Smooth muscle cell (in vitro differentiated cells): Measurements from ENCODE around the gene GTSF1L. TPM values are rescaled to one million over a fixed set of nuclear protein-coding genes. Genes with fewer than 3 reads are reported as not detected.

ENCODE experiments used
- DNase-seq: peaks from one replicate; lab custom pipeline; 2025; ENCODE audit not compliant: unreplicated experiment; lab: John Stamatoyannopoulos, UW
- H2AFZ ChIP-seq: fragments of 200-600 bp; sonication (generic); 2 replicates; pipeline ENCODE4 v1.6.0; 2016; ENCODE audit warnings: antibody characterized with exemption, low read depth, mild to moderate bottlenecking
- H3F3A ChIP-seq: fragments of 200-600 bp; sonication (generic); 2 replicates; pipeline ENCODE4 v1.6.0; 2017; ENCODE audit warnings: antibody characterized with exemption, low read depth
- H3K27ac ChIP-seq: fragments of 200-600 bp; sonication (generic); 2 replicates; pipeline ENCODE4 v1.5.1; 2016; ENCODE audit warnings: low read depth, mild to moderate bottlenecking
- H3K27me3 ChIP-seq: fragments of 200-600 bp; sonication (generic); 2 replicates; pipeline ENCODE4 v1.6.1; 2016; ENCODE audit warnings: low read depth, mild to moderate bottlenecking
- H3K36me3 ChIP-seq: fragments of 200-600 bp; sonication (generic); 2 replicates; pipeline ENCODE4 v1.5.1; 2016; ENCODE audit warnings: low read depth
- H3K4me1 ChIP-seq: fragments of 200-600 bp; sonication (generic); 2 replicates; pipeline ENCODE4 v1.5.1; 2016; ENCODE audit warnings: low read depth
- H3K4me2 ChIP-seq: fragments of 200-600 bp; sonication (generic); 2 replicates; pipeline ENCODE4 v1.6.0; 2016; ENCODE audit warnings: mild to moderate bottlenecking
- H3K4me3 ChIP-seq: fragments of 200-600 bp; sonication (generic); 2 replicates; pipeline ENCODE4 v1.5.1; 2016; ENCODE audit warnings: mild to moderate bottlenecking
- H3K79me2 ChIP-seq: fragments of 200-600 bp; sonication (generic); 2 replicates; pipeline ENCODE4 v1.6.0; 2016; ENCODE audit warnings: low read depth, mild to moderate bottlenecking
- H3K9ac ChIP-seq: fragments of 200-600 bp; sonication (generic); 2 replicates; pipeline ENCODE4 v1.6.0; 2016; ENCODE audit warnings: low read depth
- H3K9me3 ChIP-seq: fragments of 200-600 bp; sonication (generic); replicated peaks from 2 replicates; pipeline ENCODE4 v1.5.1; 2016; ENCODE audit warnings: low read depth
- H4K20me1 ChIP-seq: fragments of 200-600 bp; sonication (generic); 2 replicates; pipeline ENCODE4 v1.6.0; 2016; ENCODE audit warnings: low read depth
- CTCF ChIP-seq: fragments of 200-600 bp; sonication (generic); IDR thresholded peaks from 2 replicates; pipeline ENCODE4 v1.5.1; 2017; ENCODE audit warnings: borderline replicate concordance, mild to moderate bottlenecking, antibody characterized with exemption; ENCODE audit not compliant: insufficient read depth, poor library complexity, severe bottlenecking
- WGBS: methylation state at CpG from one replicate; pipeline ENCODE4 v1.1.7; 2016; ENCODE audit warnings: low lambda C conversion rate; 5-methylcytosine and 5-hydroxymethylcytosine counted together
- polyA plus RNA-seq: library from polyadenylated mRNA; unstranded; fragments of >200 nt; fragmentation: Nextera tagmentation; extraction: Ambion mirVana; gene quantifications from 2 replicates; pipeline ENCODE4 v1.2.1, GENCODE V29; 2016
- total RNA-seq: library from RNA; depleted of rRNA; stranded (reverse); fragments of >200 nt; gene quantifications from 2 replicates; pipeline ENCODE4 v1.2.3, GENCODE V29; 2014

The GTSF1L gene
- total and polyA plus RNA-seq, 2 experiments from 2014 or later = not detected

- Histone ChIP-seq H3K9ac (no peak overlapping the region), H3F3A (no peaks in the 10 kb centered on the region), H2AFZ (no peak overlapping the region), H3K27me3 (no peaks in the 10 kb centered on the region), H3K9me3 (no peaks in the 10 kb centered on the region), H3K36me3 (no peaks in the 10 kb centered on the region), H3K4me1 (no peaks in the 10 kb centered on the region), H4K20me1 (no peaks in the 10 kb centered on the region), H3K79me2 (no peaks in the 10 kb centered on the region), H3K27ac (no peak overlapping the region), H3K4me2 (no peak overlapping the region), H3K4me3 (no peak overlapping the region)
- no peak for DNase-seq
- 100% methylated on average over 1 of the region's 1 CpG for WGBS
- no peak for TF ChIP-seq CTCF
These were observed 1.3 kb upstream of the GTSF1L start for GRCh38 chr20:43727980-43728590.

GRCh38 chr20:43726333-43726732, 469 bp downstream of the GTSF1L start:
- Histone ChIP-seq H3K9me3 (no peaks in the 10 kb centered on the region), H3K36me3 (no peaks in the 10 kb centered on the region), H4K20me1 (no peaks in the 10 kb centered on the region), H3K79me2 (no peaks in the 10 kb centered on the region), H3K9ac (no peak overlapping the region), H3F3A (no peaks in the 10 kb centered on the region), H2AFZ (no peak overlapping the region), H3K4me3 (no peak overlapping the region), H3K27ac (no peak overlapping the region), H3K4me1 (no peaks in the 10 kb centered on the region), H3K27me3 (no peaks in the 10 kb centered on the region), H3K4me2 (no peak overlapping the region)
- TF ChIP-seq CTCF = no peak
- 84% methylated on average over 10 of the region's 10 CpGs for WGBS
- DNase-seq = no peak

- Histone ChIP-seq H3K4me2 (no peak overlapping the region), H3K4me3 (no peak overlapping the region), H3K9me3 (no peaks in the 10 kb centered on the region), H3K79me2 (no peaks in the 10 kb centered on the region), H3K27ac (no peak overlapping the region), H3F3A (no peaks in the 10 kb centered on the region), H3K27me3 (no peaks in the 10 kb centered on the region), H3K36me3 (no peaks in the 10 kb centered on the region), H3K4me1 (no peaks in the 10 kb centered on the region), H2AFZ (no peak overlapping the region), H4K20me1 (no peaks in the 10 kb centered on the region), H3K9ac (no peak overlapping the region)
- no peak for TF ChIP-seq CTCF
- DNase-seq = no peak
- WGBS = 92% methylated on average over 2 of the region's 2 CpGs
These were observed 1.1 kb downstream of the GTSF1L start for GRCh38 chr20:43725666-43726065.

GRCh38 chr20:43724383-43724782, 2.4 kb downstream of the GTSF1L start:
- WGBS = 84% methylated on average over 5 of the region's 5 CpGs

More at GRCh38 chr20:43724383-43724782, 2.4 kb downstream of the GTSF1L start:
- no peaks in the 10 kb centered on the region for H3K79me2 ChIP-seq
- no peak overlapping the region for H3K27ac ChIP-seq
- no peak overlapping the region for H3K9ac ChIP-seq
- no peaks in the 10 kb centered on the region for H3F3A ChIP-seq
- no peak for DNase-seq
- H3K4me1 ChIP-seq = no peaks in the 10 kb centered on the region
- H4K20me1 ChIP-seq = no peaks in the 10 kb centered on the region
- H3K4me3 ChIP-seq = no peak overlapping the region
- no peaks in the 10 kb centered on the region for H3K27me3 ChIP-seq
- no peak for TF ChIP-seq CTCF
- H2AFZ ChIP-seq = no peak overlapping the region
- no peak overlapping the region for H3K4me2 ChIP-seq
- no peaks in the 10 kb centered on the region for H3K36me3 ChIP-seq
- no peaks in the 10 kb centered on the region for H3K9me3 ChIP-seq
